AG09319 (cell line): ENCODE measurements around the gene TRPM2.

Experiments
- DNase-seq: peaks from one replicate; pipeline ENCODE4 v3.0.0-alpha.2; 2010; ENCODE audit warnings: low read depth; ENCODE audit errors: extremely low read depth
- CTCF ChIP-seq: IDR thresholded peaks from 2 replicates; pipeline ENCODE4 v1.5.1; 2011; ENCODE audit warnings: low read depth, mild to moderate bottlenecking, inconsistent platforms, low read length, moderate library complexity

Gene TRPM2

GRCh38 chr21:44463724-44464123 is 110.3 kb downstream of the TRPM2 start:
- DNase-seq = no peak
- TF ChIP-seq CTCF = no peak

- DNase-seq = no peak
- no peak for TF ChIP-seq CTCF
These were observed 110.9 kb downstream of the TRPM2 start for GRCh38 chr21:44464351-44464750.

DNA sequence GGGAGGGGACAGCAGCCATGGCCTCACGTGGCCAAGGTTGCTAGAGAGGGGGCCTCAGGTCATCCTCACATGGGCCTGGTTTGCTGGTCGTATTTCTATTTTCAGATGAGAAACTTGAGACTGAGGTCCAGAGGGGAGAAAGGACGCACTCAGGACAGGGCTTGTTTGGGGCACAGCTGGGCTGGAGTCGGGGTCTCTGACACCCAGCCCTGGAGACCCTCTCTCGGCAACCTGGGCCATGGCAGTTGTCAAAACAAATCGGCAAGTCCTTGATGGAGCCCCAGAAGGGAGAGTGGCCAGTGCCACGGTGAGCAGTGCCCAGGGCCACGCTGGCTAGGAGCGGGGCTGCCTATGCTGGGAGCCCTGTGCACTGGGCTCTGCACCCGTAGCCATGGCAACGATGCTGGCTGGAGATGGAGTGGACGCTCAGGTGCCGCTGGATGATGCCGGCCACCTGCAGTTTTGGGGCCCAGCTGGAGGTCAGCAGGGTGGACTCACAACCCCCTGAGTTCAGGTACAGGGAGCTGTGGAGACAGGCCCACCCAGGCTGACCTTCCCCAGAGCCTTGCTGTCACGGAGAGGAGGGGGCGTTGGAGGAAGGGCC is 113.0 kb downstream of the TRPM2 start:
- TF ChIP-seq CTCF = no peak
- no peak for DNase-seq

DNA sequence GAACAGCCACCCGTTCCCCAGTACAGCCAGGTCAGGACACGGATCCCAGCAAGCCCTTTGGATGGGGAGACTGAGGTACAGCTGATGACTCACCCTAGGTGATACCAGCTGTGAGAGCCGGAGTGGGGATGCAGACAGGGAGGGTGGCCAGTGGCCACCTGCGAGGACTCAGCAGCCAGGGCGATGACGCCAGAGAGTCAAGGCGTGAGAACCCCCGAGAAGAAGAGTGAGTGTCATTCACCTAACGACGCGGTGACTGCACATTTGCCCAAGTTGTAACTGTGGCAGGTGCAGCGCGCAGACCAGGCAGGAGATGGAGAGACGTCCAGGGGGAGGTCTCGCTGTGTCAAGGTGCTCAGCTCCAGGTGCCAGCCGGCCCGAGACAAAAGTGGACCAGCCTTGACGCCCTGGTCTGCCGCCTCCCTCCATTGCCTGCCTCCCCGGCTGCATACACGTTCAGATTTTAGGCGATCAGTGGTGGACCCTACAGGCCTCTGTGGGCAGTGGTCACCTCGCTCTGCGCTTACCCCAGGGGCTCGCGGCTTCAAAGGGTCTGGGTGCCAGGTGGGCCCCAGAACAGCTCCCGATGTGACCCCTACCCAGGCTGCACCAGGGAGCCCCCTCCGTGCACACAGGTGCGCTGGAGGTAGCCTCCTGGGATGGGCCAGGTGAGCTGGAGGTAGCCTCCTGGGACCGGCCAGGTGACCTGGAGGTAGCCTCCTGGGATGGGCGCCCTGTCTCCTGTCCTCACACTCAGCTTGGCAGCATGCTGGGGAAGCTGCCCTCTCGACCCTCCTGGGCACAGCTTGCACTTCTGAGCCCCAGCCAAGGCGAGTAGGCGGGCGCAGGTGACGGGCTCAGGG is 113.8 kb downstream of the TRPM2 start:
- DNase-seq = no peak
- TF ChIP-seq CTCF = no peak

DNA sequence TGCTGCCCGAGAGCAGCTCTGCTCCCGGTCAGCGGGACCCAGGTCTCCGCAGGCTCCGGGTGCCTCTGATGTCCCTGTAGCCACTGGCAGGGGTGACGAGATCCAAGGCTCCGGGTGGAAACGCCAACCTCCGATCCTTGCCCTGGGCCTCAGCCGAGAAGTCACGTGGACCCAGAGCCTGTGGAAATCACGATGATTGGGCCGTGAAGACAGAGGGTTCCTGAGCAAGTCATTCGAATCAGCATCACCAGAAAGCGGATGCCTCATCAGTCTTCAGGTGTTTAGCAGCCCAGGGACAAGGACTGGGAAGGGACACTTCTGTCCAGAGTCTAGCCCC is 114.4 kb downstream of the TRPM2 start:
- no peak for TF ChIP-seq CTCF
- DNase-seq = no peak

- no peak for DNase-seq
- TF ChIP-seq CTCF = no peak
These were observed 117.9 kb downstream of the TRPM2 start for GRCh38 chr21:44471341-44471740.

GRCh38 chr21:44471996-44472395 is 118.6 kb downstream of the TRPM2 start:
- DNase-seq = no peak
- no peak for TF ChIP-seq CTCF
